KOPT-K1 (cell line): ENCODE measurements around the gene EVL.
"Not testable (repeated sequence)": the region's sequence is repeated elsewhere in the genome, so short reads cannot be mapped to it uniquely, and the experiment has no call there.

Source experiments
- H3K27ac ChIP-seq: fragments of 200-600 bp; sonication (generic); 2 replicates; pipeline ENCODE4 v1.5.1; 2016; ENCODE audit warnings: antibody characterized with exemption, mild to moderate bottlenecking, low read depth, low read length; ENCODE audit not compliant: poor library complexity, severe bottlenecking
- H3K36me3 ChIP-seq: fragments of 200-600 bp; sonication (generic); 2 replicates; pipeline ENCODE4 v1.5.1; 2017; ENCODE audit warnings: antibody characterized with exemption, mild to moderate bottlenecking, low read length, moderate library complexity; ENCODE audit not compliant: insufficient read depth
- H3K9me3 ChIP-seq: fragments of 200-600 bp; sonication (generic); 2 replicates; pipeline ENCODE4 v1.5.1; 2017; ENCODE audit warnings: antibody characterized with exemption, low read length, mild to moderate bottlenecking; ENCODE audit not compliant: insufficient read depth, poor library complexity, severe bottlenecking

EVL gene

GRCh38 chr14:100051543-100051942 lies 13.7 kb upstream of the EVL start:
- peaks cover 4% of the 10 kb centered on the region; the same call in 1 of the 2 replicates for H3K36me3 ChIP-seq
- H3K27ac ChIP-seq = no peak overlapping the region
- no peaks in the 10 kb centered on the region for H3K9me3 ChIP-seq

- Histone ChIP-seq H3K36me3 (peaks cover 4% of the 10 kb centered on the region; the same call in 1 of the 2 replicates), H3K9me3 (no peaks in the 10 kb centered on the region), H3K27ac (no peak overlapping the region)
These were observed 12.4 kb upstream of the EVL start for GRCh38 chr14:100052819-100053218.

DNA sequence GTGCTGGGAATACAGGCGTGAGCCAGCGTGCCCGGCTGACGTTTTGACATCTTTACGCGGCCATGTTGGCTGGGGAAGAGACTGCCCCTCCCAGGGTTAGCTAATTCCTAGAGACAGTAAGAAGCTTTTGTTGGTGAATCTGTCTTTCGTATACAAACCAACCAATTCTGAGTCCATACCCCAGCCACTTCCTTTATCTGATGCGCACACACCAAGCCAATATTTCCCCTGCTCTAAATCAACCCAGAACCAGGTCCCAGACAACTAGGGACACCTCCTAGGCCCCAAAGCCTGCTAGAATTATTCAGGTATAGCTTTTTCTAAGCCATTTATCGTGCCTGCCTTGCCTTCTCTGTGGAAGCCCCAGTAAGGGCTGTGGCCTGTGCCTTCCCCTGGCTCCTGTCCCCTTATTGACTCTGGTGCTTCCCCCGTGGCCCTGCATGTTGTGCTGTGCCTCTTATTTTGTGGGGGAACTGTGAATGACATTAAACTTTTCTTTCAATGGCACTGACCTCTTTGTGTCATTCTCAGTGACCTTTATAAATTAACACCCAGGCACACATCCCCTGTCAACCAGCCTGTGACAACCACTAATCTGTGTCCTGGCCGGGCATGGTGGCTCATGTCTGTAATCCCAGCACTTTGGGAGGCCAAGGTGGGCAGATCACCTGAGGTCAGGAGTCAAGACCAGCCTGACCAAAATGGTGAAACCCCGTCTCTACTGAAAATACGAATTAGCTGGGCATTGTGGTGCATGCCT lies 10.7 kb upstream of the EVL start:
- Histone ChIP-seq H3K36me3 (peaks cover 4% of the 10 kb centered on the region; the same call in 1 of the 2 replicates), H3K9me3 (no peaks in the 10 kb centered on the region), H3K27ac (peak overlapping the region; percentile 33)

DNA sequence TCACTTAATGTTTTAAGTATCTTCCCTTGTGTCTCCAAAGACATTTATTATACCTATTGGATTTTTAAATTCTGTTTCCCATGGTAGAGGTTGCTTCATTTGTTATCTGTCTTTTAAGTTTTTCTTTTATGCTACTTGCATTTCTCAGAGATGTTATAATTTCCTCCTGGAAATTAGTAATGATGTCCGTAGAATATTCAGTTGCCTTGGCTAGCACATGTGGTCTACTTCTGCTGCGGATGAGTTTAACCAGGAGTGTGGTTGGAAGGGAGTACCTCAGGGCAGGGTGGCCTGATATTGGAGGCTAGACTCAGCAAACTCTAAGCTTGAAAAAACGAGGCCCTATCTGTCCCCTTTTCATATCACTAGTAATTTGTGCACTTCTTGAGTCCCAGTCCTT lies 8.8 kb upstream of the EVL start:
- H3K36me3 ChIP-seq = peaks cover 4% of the 10 kb centered on the region; the same call in 1 of the 2 replicates
- H3K27ac ChIP-seq = peak overlapping the region; percentile 100
- no peaks in the 10 kb centered on the region for H3K9me3 ChIP-seq

- Histone ChIP-seq H3K36me3 (no peaks in the 10 kb centered on the region; the same call in 1 of the 2 replicates), H3K27ac (peak overlapping the region; percentile 100)
These were observed 8.0 kb upstream of the EVL start for GRCh38 chr14:100056964-100057795.

GRCh38 chr14:100058777-100059437 lies 6.3 kb upstream of the EVL start:
- H3K27ac ChIP-seq = peak overlapping the region; percentile 100
- no peaks in the 10 kb centered on the region for H3K36me3 ChIP-seq

More at GRCh38 chr14:100056964-100057795, 8.0 kb upstream of the EVL start:
- H3K9me3 ChIP-seq = no peaks in the 10 kb centered on the region

DNA sequence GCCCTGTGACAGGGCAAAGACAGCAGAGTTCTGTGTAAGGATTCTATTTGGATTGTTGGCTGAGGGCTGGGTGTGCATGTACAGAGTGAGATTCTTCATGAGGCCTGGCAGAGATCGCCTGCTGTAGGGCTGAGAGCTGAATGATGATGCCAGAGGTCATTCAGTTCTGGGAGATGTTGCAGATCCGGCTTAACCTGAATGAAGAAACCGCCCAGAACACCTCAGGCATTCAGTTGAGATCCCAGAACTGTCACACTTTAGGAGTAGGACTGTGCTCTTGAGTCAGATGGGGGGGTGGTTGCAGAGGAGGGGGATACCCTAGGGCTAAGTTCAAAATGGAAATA lies 5.8 kb upstream of the EVL start:
- H3K9me3 ChIP-seq = no peaks in the 10 kb centered on the region
- no peaks in the 10 kb centered on the region for H3K36me3 ChIP-seq
- peak overlapping the region; percentile 100 for H3K27ac ChIP-seq

More at GRCh38 chr14:100058777-100059437, 6.3 kb upstream of the EVL start:
- no peaks in the 10 kb centered on the region for H3K9me3 ChIP-seq

- Histone ChIP-seq H3K36me3 (no peaks in the 10 kb centered on the region), H3K9me3 (no peaks in the 10 kb centered on the region), H3K27ac (peak overlapping the region; percentile 100)
These were observed 4.5 kb upstream of the EVL start for GRCh38 chr14:100060760-100061159.

GRCh38 chr14:100062590-100062989 lies 2.6 kb upstream of the EVL start:
- peaks cover 8% of the 10 kb centered on the region; the same call in 1 of the 2 replicates for H3K36me3 ChIP-seq
- no peaks in the 10 kb centered on the region for H3K9me3 ChIP-seq
- H3K27ac ChIP-seq = peak overlapping the region; percentile 100

DNA sequence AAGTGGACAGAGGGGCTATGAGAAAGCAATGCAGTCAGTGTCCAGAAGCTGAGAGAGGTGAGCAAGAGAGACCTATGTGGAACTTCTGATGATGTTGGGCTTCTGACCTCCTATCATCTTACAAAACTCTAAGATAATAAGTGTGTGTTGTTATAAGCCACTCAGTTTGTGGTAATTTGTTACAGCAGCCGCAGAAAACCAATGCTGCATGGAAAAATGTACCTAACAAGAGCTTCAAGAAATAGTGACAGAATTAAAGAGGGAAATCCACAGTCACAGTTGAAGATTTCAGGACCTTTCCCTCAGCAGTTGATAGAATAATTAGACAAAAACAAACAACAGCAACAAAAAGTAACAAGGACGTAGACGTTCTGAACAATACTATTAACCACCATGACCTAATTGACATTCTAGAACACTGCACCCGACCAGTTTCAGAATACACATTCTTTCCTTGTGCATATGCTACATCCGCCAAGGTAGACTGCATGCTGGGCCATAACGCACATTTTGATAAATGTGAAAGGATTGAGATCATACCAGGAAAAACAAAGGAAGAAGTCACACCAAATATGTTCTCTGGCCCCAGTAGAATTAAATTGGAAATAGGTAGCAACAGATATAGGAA lies 1.8 kb upstream of the EVL start:
- Histone ChIP-seq H3K9me3 (no peaks in the 10 kb centered on the region), H3K36me3 (peaks cover 10% of the 10 kb centered on the region; the same call in 1 of the 2 replicates), H3K27ac (peak overlapping the region; percentile 100)

DNA sequence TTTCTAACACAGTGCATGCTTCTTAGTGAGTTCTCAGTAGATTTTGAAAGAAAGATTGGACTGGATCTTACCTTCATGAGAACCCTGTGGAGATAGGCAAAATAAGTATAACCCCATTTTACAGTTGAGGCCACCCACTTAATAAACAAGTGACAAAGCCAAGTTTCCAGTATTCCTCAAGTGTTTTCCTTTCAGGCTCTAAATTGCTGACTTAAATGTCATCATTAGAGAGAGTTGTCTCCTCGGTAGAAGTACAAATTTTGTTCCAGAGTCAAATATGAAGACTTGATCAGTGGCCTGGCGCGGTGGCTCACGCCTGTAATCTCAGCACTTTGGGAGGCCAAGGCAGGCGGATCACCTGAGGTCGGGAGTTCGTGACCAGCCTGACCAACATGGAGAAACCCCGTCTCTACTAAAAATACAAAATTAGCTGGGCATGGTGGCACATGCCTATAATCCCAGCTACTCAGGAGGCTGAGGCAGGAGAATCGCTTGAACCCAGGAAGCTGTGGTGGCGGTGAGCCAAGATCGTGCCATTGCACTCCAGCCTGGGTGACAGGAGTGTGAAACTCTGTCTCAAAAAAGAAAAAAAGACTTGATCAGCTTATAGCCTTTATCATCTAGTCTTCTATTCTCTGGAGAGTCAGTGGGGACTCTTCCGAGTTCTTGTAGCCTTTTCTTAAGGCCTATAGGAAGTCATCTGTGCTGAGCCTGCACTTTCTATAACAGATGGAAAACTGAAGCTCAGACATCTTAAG lies 708 bp upstream of the EVL start:
- Histone ChIP-seq H3K27ac (peak overlapping the region; percentile 100), H3K36me3 (peaks cover 15% of the 10 kb centered on the region)
- not testable (repeated sequence) for H3K9me3 ChIP-seq

GRCh38 chr14:100065942-100066574 lies 836 bp downstream of the EVL start:
- peak overlapping the region; percentile 100 for H3K27ac ChIP-seq
- H3K36me3 ChIP-seq = peaks cover 30% of the 10 kb centered on the region
- no peaks in the 10 kb centered on the region for H3K9me3 ChIP-seq

GRCh38 chr14:100066962-100067361 lies 1.7 kb downstream of the EVL start:
- no peaks in the 10 kb centered on the region for H3K9me3 ChIP-seq
- H3K27ac ChIP-seq = peak overlapping the region; percentile 100
- peaks cover 31% of the 10 kb centered on the region for H3K36me3 ChIP-seq

GRCh38 chr14:100067481-100067880 lies 2.3 kb downstream of the EVL start:
- Histone ChIP-seq H3K36me3 (peaks cover 31% of the 10 kb centered on the region), H3K27ac (peak overlapping the region; percentile 100)

More at GRCh38 chr14:100067481-100067880, 2.3 kb downstream of the EVL start:
- H3K9me3 ChIP-seq = no peaks in the 10 kb centered on the region
